G401 (cell line): Measurements from ENCODE around the gene ASCC3. TPM values are rescaled to one million over a fixed set of nuclear protein-coding genes. Genes with fewer than 3 reads are reported as not detected.
"Not testable (repeated sequence)": the region's sequence is repeated elsewhere in the genome, so short reads cannot be mapped to it uniquely, and the experiment has no call there.

Experiments used
- DNase-seq: peaks from one replicate; pipeline ENCODE4 v3.0.0-alpha.2; 2015; ENCODE audit warnings: low spot score
- in situ Hi-C: cut with HindIII; loops from 2 replicates; pipeline ENCODE4 v1.10.0; 2016; ENCODE audit warnings: low sequenced_read_pairs, mixed read lengths
- total RNA-seq: library from RNA; depleted of rRNA; stranded (reverse); fragments of >200 nt; shearing (Covaris generic); gene quantifications from 2 replicates; pipeline ENCODE4 v1.2.3, GENCODE V29; 2014

Gene ASCC3
- total RNA-seq, 1 experiment from 2014 or later: 43.8 TPM

DNA sequence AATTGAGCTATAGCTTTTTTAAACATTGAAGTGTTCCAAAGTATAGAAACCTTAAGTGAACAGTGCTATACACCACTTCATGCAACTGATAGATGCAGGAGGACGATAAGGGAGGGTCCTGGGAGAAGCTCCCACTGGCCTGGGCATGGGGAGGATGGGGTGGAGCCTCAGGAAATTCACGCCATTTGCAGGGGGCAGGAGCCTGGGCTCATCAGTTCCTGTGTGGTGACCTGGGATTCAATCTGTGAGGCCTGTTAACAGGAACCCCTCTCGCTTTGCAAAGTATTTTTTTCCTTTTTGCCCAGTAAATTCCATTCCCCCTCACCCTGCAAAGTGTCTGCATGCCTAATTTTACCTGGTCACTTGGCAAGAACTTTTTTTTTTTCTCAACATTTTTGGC is 11.0 kb upstream of the ASCC3 start:
- no peak for DNase-seq

DNA sequence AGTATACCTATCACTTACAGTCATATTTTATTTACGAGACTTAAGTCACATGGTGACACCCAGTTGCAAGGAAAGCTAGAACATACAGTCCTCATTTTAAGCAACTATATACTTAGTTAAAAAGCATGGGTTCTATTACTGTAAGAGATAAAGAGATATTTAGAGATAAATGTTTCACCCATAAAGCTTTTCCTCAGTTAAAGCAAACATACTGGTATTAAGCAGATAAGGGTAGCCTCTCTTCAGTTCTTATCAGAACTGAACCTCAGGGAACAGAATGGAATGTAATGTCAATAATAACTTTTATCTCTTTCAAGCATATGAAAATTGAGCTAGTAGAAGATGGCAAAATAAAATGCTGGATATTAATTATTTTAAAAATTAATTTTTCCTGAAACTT is 9.9 kb upstream of the ASCC3 start:
- in situ Hi-C loops: no loop called here
- DNase-seq: no peak

More for the DNA sequence above, 11.0 kb upstream of the ASCC3 start:
- in situ Hi-C loops: no loop called here

GRCh38 chr6:100890646-100891045 is 9.5 kb upstream of the ASCC3 start:
- in situ Hi-C loops, DNase-seq: not testable (repeated sequence)

- in situ Hi-C loops: no loop called here
- peak; percentile 67 for DNase-seq
Observed at GRCh38 chr6:100889351-100889750, 8.2 kb upstream of the ASCC3 start.

DNA sequence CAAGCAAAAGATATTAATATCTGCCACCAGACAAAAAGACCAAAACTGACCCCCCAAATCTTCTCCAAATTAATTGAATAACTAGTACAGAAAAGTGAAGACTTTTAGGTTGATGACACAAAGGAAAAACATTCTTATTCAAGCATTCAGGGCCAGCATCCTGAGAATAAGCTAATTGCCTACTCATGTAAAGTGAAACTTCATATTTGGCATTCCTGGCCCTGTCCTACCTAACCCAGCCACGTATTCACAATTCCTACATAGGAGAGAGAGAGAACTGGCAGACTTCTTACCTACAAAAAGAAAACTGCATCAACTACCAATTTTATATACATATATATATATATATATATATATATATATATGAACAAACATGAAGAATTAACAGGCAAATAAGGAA is 4.9 kb upstream of the ASCC3 start:
- in situ Hi-C loops: no loop called here
- no peak for DNase-seq

- DNase-seq: no peak
- in situ Hi-C loops: no loop called here
Observed at GRCh38 chr6:100883347-100883746, 2.2 kb upstream of the ASCC3 start.

DNA sequence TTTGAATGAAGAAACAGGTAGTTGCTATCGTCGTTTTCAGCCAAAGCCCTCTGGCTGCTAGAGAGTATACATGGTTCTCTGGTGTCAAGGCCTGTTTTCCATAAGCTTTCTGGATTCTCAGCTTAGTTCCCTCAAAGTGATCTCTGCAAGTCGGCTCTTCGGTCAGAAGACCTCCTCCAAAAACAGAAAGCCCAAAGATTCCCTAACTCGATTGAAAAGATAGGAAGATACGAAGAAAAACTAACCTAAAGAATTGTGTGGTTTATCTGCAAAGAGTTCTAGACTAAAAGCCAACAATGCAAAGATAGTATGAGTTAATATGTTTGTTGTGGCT is 545 bp upstream of the ASCC3 start:
- peak; percentile 66 for DNase-seq
- in situ Hi-C loops: no loop called here

DNA sequence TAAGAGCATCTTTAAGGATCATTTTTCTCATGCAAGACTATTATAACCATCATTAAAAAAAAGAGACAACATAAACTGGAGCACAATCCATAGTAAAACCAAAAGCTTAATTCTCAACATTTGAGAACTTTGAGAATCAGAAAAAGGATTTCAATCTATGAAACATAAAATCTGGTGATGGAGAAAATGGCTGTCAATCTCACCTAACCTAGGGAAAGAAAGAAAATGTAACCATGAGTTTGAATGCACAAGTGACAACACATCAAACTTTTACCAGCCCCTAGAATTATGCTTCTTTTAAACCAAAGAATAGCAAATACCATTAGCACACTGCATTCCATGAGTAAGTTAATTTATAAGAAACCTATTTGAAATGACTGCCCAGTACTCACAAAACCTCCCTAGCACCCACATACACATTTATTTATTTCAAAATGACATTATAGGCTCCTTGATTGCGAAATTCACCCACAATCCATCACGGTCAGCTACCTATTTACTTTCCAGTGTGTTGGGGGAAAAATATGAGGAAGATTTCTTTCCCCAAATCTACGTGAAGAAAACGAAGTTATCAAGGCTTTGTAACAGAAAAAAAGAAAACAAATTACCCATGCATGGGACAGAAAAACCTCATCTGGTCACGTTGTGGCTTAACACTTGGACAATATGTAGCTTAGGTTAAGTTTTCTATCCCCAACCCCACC is 828 bp downstream of the ASCC3 start:
- no peak for DNase-seq
- in situ Hi-C loops: no loop called here

GRCh38 chr6:100879317-100879716 is 1.8 kb downstream of the ASCC3 start:
- no peak for DNase-seq
- in situ Hi-C loops: no loop called here

DNA sequence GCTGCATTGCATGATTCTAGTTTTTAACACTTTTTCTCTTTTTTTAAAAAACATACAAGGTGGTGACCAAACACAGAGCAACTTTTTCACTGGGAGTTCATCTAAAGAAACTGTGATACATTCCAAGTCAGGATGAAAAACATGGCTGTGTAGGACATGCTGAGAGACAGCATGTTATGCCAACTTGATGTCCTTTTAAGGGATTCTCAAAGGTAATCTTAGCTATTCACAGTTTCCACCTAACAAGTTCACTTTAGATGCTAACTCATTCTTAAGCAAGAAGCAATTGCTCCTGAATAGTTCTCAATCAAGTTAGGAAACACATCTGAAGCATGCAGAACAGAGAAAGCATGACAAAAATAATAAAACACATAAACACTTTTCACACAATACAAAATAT is 3.3 kb downstream of the ASCC3 start:
- in situ Hi-C loops: no loop called here
- DNase-seq: no peak

DNA sequence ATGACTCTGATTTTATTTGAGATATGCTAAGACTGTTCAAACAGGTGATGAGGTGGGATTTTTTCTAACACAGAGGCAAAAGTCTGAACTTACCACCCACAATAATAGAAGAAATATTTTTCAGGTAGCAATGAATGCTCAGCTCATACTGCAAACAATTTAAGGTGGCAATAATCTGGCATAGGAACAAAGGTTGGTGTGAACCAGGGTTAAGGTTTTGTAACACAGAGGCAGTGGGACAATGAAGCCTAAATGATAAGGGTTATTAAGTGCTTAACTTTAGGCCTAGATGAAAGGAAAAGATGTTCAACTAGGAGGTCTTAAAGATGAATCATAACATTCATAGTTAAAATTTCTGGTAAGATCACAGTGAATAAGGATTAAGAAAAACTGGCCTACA is 4.9 kb downstream of the ASCC3 start:
- in situ Hi-C loops: no loop called here
- DNase-seq: no peak

- in situ Hi-C loops: no loop called here
Observed at GRCh38 chr6:100865525-100865924, 15.6 kb downstream of the ASCC3 start.

DNA sequence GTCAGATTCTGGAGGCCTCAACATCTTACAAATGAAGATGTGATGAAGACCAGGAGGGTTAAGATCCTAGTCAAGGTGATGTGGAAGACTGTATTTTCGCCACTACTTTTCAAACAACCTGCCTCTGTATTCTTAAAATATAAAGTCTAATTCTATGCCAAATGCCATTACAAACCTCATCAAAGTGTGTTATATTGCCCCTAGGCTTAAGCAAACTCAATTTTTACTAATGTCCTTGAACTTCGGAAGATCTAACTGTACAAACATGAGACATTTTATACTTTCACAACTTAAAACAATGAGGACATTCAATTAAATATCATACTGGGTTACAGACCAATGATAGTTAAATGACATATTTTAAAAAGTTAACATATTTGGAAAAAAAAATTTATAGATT is 19.1 kb downstream of the ASCC3 start:
- DNase-seq: no peak
- in situ Hi-C loops: no loop called here

More at GRCh38 chr6:100865525-100865924, 15.6 kb downstream of the ASCC3 start:
- DNase-seq: no peak

- DNase-seq: no peak
- in situ Hi-C loops: no loop called here
Observed at GRCh38 chr6:100856146-100856545, 25.0 kb downstream of the ASCC3 start.

GRCh38 chr6:100851819-100852218 is 29.3 kb downstream of the ASCC3 start:
- no peak for DNase-seq
- in situ Hi-C loops: no loop called here

DNA sequence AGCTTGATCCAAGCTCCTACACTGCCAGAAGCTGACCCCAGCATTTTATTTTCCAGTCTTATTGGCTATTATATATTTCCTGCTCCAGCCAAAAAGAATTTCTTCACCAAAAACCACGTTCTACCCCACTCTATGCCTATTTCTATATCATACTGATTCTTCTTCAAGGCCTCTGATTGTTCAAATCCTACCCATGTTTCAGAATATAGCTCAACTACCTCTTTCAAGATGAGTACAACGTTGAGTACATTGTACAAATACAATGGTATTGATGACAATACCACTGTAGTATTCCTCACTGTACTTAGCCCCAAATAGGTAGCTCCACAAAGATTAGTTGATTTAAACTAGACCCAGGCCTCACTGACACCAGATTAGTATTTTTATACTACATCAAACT is 31.0 kb downstream of the ASCC3 start:
- no peak for DNase-seq
- in situ Hi-C loops: no loop called here

GRCh38 chr6:100846276-100846675 is 34.9 kb downstream of the ASCC3 start:
- DNase-seq: no peak
- in situ Hi-C loops: no loop called here

DNA sequence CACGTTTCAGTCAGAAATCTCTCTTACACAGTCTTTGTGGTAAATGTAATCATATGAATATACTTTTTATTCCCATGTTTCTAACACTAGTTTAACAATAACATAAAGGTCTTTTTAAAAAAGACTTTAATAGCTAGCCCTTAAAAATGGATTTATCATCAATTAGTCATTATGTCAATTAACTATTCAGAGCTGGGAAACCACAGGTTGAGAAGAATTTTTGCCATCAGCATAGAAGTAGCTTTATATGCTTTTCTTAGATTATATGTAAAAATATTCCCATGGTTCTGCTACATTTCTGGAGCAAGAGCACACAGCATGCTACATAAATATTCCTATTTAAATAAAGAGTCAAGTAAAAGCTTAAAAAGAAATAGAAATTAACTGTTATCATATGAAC is 35.5 kb downstream of the ASCC3 start:
- in situ Hi-C loops: no loop called here
- no peak for DNase-seq

DNA sequence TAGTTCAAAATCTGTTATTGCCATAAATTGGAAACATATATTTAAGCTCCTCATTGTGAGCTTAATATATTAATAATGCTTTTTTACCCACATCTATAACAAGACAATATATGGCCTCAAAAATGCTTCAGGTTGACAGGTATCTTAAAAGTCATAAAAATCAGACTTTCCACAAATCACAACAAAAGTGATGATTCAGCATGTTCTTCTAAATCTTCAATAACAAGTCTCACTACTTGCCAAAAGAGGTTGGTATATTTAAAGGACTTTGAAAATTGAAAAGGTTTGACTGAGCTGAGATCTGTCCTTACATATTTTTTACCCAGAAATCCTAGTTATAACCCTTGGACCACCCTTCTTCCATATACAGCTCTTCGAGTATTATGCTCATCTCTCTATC is 41.7 kb downstream of the ASCC3 start:
- DNase-seq: no peak
- in situ Hi-C loops: no loop called here

GRCh38 chr6:100838011-100838410 is 43.1 kb downstream of the ASCC3 start:
- in situ Hi-C loops: no loop called here
- DNase-seq: no peak

GRCh38 chr6:100833972-100834574 is 47.1 kb downstream of the ASCC3 start:
- in situ Hi-C loops: no loop called here

More at GRCh38 chr6:100833972-100834574, 47.1 kb downstream of the ASCC3 start:
- DNase-seq: no peak
